ENCODE measurements around the gene NAGA. TPM values are rescaled to one million over a fixed set of nuclear protein-coding genes. Genes with fewer than 3 reads are reported as not detected.
"Not testable (repeated sequence)": the region's sequence is repeated elsewhere in the genome, so short reads cannot be mapped to it uniquely, and the experiment has no call there.

Gene NAGA
- polyA plus RNA-seq, 2 of the 4 experiments (the other 2 are of a cell fraction): 6.6 to 8.9 TPM

GRCh38 chr22:42112793-42113192, 42.2 kb upstream of the NAGA start:
- H3K9me3 ChIP-seq; ATAC-seq; POLR2A ChIA-PET; H3K4me1 ChIP-seq; H3K4me3 ChIP-seq; H3K27ac ChIP-seq; DNase-seq (ENCODE audit: low read depth in 1 of 2, low spot score in 1 of 2); H3K4me2 ChIP-seq; FAIRE-seq: not testable (repeated sequence)
- TF ChIP-seq CTCF (IDR thresholded peaks at IDR 0.05) (0 out of 3 replicates have a peak, but pooled peaks have one; percentile 12), RAD21 (conservative IDR thresholded peaks at IDR 0.05 in 1 of 2, IDR thresholded peaks at IDR 0.05 in 1 of 2) (peak in 1 of 2 experiments; percentile 42; a peak in 2 of 5 replicates)
- WGBS (ENCODE audit: missing lambda C conversion rate): 6% methylated on average over 3 of the region's 4 CpGs
- CTCF ChIA-PET: interaction anchor here (1.1 to 3.3 kb wide), 5 partner anchors 9 to 327 kb away, joined by 3 to 22 read pairs (median 3); partner anchors contain the start of gene NDUFA6

- DNase-seq (ENCODE audit: low read depth in 1 of 2, low spot score in 1 of 2) (no peak), ATAC-seq (no peak), FAIRE-seq (no peak)
- 69% methylated on average over 4 of the region's 4 CpGs for WGBS (ENCODE audit: missing lambda C conversion rate)
- Histone ChIP-seq H3K9me3 (peaks cover 8% of the 10 kb centered on the region; the same call in 2 of the 3 replicates), H3K4me3 (no peak overlapping the region), H3K27ac (no peak overlapping the region), H3K4me2 (no peak overlapping the region), H3K4me1 (no peaks in the 10 kb centered on the region)
- CTCF ChIA-PET: interaction anchor here (1.3 to 3.3 kb wide), 4 partner anchors 10 to 168 kb away, joined by 3 to 22 read pairs (median 3); partner anchors contain the start of gene NDUFA6
- POLR2A ChIA-PET: no interaction called here
- TF ChIP-seq BHLHE40 (IDR thresholded peaks at IDR 0.05; ENCODE audit: low read depth, low read length): no peak
- TF ChIP-seq KDM1A (IDR thresholded peaks at IDR 0.05; ENCODE audit: low read depth): no peak
- TF ChIP-seq ZC3H11A (IDR thresholded peaks at IDR 0.05): no peak
- TF ChIP-seq E2F6 (IDR thresholded peaks at IDR 0.05; ENCODE audit: borderline replicate concordance, low read depth): no peak
- TF ChIP-seq FOXS1 (CRISPR knock-in tag; IDR thresholded peaks at IDR 0.05): no peak
- no peak for TF ChIP-seq POLR2A (IDR thresholded peaks at IDR 0.05; ENCODE audit: low read length)
- TF ChIP-seq MAZ (IDR thresholded peaks at IDR 0.05; ENCODE audit: borderline replicate concordance, low read depth, low read length): no peak
- no peak for TF ChIP-seq MAFK (IDR thresholded peaks at IDR 0.05; ENCODE audit: partially characterized antibody)
- no peak for TF ChIP-seq TP53 (CRISPR knock-in tag; IDR thresholded peaks at IDR 0.05)
- TF ChIP-seq ATOH8 (CRISPR knock-in tag; IDR thresholded peaks at IDR 0.05; ENCODE audit: low read depth): no peak
- TF ChIP-seq EHMT2 (IDR thresholded peaks at IDR 0.05; ENCODE audit: low read depth): no peak
- TF ChIP-seq RFX5 (IDR thresholded peaks at IDR 0.05): no peak
- TF ChIP-seq MAX (IDR thresholded peaks at IDR 0.05): no peak
- TF ChIP-seq CHD4 (IDR thresholded peaks at IDR 0.05; ENCODE audit: borderline replicate concordance): no peak
- no peak for TF ChIP-seq ZNF302 (CRISPR knock-in tag; IDR thresholded peaks at IDR 0.05)
- TF ChIP-seq HOXB5 (CRISPR knock-in tag; IDR thresholded peaks at IDR 0.05): no peak
- TF ChIP-seq ZFP36 (IDR thresholded peaks at IDR 0.05; ENCODE audit: borderline replicate concordance, partially characterized antibody): no peak
Observed at GRCh38 chr22:42111798-42112197, 41.2 kb upstream of the NAGA start.

GRCh38 chr22:42108848-42109247, 38.2 kb upstream of the NAGA start:
- no peak overlapping the region for H3K27ac ChIP-seq
- H3K4me1 ChIP-seq: no peaks in the 10 kb centered on the region
- ChIA-PET CTCF (interaction anchor here (1.3 kb wide), 1 partner anchor 18 kb away, joined by 8 read pairs; the partner anchor contains the start of gene NDUFA6), POLR2A (no interaction called here)
- DNase-seq (ENCODE audit: low read depth in 1 of 2, low spot score in 1 of 2) (no peak), ATAC-seq (no peak), FAIRE-seq (no peak)
- TF ChIP-seq ZNF302 (CRISPR knock-in tag; IDR thresholded peaks at IDR 0.05) (no peak), BHLHE40 (IDR thresholded peaks at IDR 0.05; ENCODE audit: low read depth, low read length) (no peak), E2F6 (IDR thresholded peaks at IDR 0.05; ENCODE audit: borderline replicate concordance, low read depth) (no peak)
- H3K9me3 ChIP-seq: peaks cover 11% of the 10 kb centered on the region; the same call in 2 of the 3 replicates
- H3K4me3 ChIP-seq: no peak overlapping the region
- WGBS (ENCODE audit: missing lambda C conversion rate): 81% methylated on average over 16 of the region's 18 CpGs
- no peak overlapping the region for H3K4me2 ChIP-seq

- DNase-seq (ENCODE audit: low read depth in 1 of 2, low spot score in 1 of 2); H3K27ac ChIP-seq; POLR2A ChIA-PET; H3K4me3 ChIP-seq; H3K4me1 ChIP-seq; FAIRE-seq; ATAC-seq; H3K4me2 ChIP-seq: not testable (repeated sequence)
- CTCF ChIA-PET: interaction anchor here (0.9 to 1.4 kb wide), 2 partner anchors 14 to 64 kb away, joined by 3 to 5 read pairs; partner anchors contain the start of gene NDUFA6
- 56% methylated on average over 6 of the region's 6 CpGs for WGBS (ENCODE audit: missing lambda C conversion rate)
- peaks cover 22% of the 10 kb centered on the region; the same call in 2 of the 3 replicates for H3K9me3 ChIP-seq
Observed at GRCh38 chr22:42104332-42104860, 33.8 kb upstream of the NAGA start.

All from A549 (cell line).